Caco-2 (cell line): Measurements from ENCODE around the gene GRIK3. TPM values are rescaled to one million over a fixed set of nuclear protein-coding genes. Genes with fewer than 3 reads are reported as not detected.

Experiments used
- BruUV-seq: library from RNA; stranded (reverse); fragments of 400-500 nt; replicated peaks from 2 replicates; lab custom pipeline; 2021; lab: Mats Ljungman, UMichigan
- CTCF ChIA-PET: fragments of 300-600 bp; sonication (Branson Sonifier 250); formaldehyde crosslinking; loops from one replicate; lab custom pipeline; 2022; ENCODE audit warnings: antibody characterized with exemption; lab: Charles Lee
- POLR2A ChIA-PET: fragments of 300-600 bp; sonication (Branson Sonifier 250); formaldehyde crosslinking; loops from one replicate; lab custom pipeline; 2022; ENCODE audit warnings: antibody characterized with exemption; lab: Charles Lee
- DNase-seq, 2 experiments: peaks; one replicate each; pipeline versions ENCODE4 v3.0.0 to v3.0.0-alpha.2; 2020 to 2022
- H3K27me3 ChIP-seq: replicated peaks from 2 replicates; pipeline ENCODE4 v1.6.0; 2011; ENCODE audit warnings: low read length; ENCODE audit not compliant: control insufficient read depth, insufficient read depth
- H3K36me3 ChIP-seq: 2 replicates; pipeline ENCODE4 v1.5.1; 2011; ENCODE audit warnings: low read length; ENCODE audit not compliant: control insufficient read depth, insufficient read depth
- H3K4me1 ChIP-seq: fragments of 250-450 bp; sonication (Bioruptor Pico); 2 replicates; pipeline ENCODE4 v1.5.1; 2020; ENCODE audit warnings: mild to moderate bottlenecking
- H3K4me3 ChIP-seq: 2 replicates; pipeline ENCODE4 v1.5.1; 2011; ENCODE audit warnings: low read depth, mild to moderate bottlenecking, control low read depth, low read length
- H3K9me3 ChIP-seq: fragments of 250-450 bp; sonication (Bioruptor Pico); 2 replicates; pipeline ENCODE4 v1.5.1; 2020; ENCODE audit warnings: mild to moderate bottlenecking, moderate library complexity
- H3K27ac Mint-ChIP-seq: one replicate; pipeline ENCODE4 v1.8.0; 2022; ENCODE audit warnings: mixed read lengths; ENCODE audit not compliant: unreplicated experiment
- H3K27me3 Mint-ChIP-seq: one replicate; pipeline ENCODE4 v1.8.0; 2022; ENCODE audit warnings: mixed read lengths; ENCODE audit not compliant: insufficient read depth, unreplicated experiment
- H3K36me3 Mint-ChIP-seq: one replicate; pipeline ENCODE4 v1.8.0; 2022; ENCODE audit warnings: mild to moderate bottlenecking, mixed read lengths; ENCODE audit not compliant: insufficient read depth, unreplicated experiment
- H3K4me1 Mint-ChIP-seq: one replicate; pipeline ENCODE4 v1.8.0; 2022; ENCODE audit warnings: low read depth, mixed read lengths; ENCODE audit not compliant: unreplicated experiment
- H3K4me3 Mint-ChIP-seq: one replicate; pipeline ENCODE4 v1.8.0; 2022; ENCODE audit warnings: mild to moderate bottlenecking, moderate library complexity, mixed read lengths; ENCODE audit not compliant: unreplicated experiment
- H3K9me3 Mint-ChIP-seq: one replicate; pipeline ENCODE4 v1.8.0; 2022; ENCODE audit warnings: mixed read lengths; ENCODE audit not compliant: unreplicated experiment
- intact Hi-C: fragments of 100-400 bp; cut with micrococcal nuclease; formaldehyde crosslinking; loops from one replicate; pipeline ENCODE4 v1.10.0; 2022; ENCODE audit not compliant: unreplicated experiment
- total RNA-seq: library from RNA; stranded (reverse); gene quantifications from 2 replicates; pipeline ENCODE4 v1.2.3, GENCODE V29; 2022
- TF ChIP-seq, protein P1 (sequence below), 2 experiments: fragments of 200-600 bp in 1 of 2; IDR thresholded peaks; 1 replicate in 1 of 2; 2 replicates in 1 of 2; pipeline versions ENCODE4 v1.5.1 to v1.8.0; 2011 to 2022; ENCODE audit warnings: antibody characterized with exemption in 1 of 2, control low read depth in 1 of 2, inconsistent platforms in 1 of 2, low read depth in 1 of 2, low read length in 1 of 2, mild to moderate bottlenecking in 1 of 2, moderate library complexity in 1 of 2; ENCODE audit not compliant: insufficient read depth in 1 of 2, severe bottlenecking in 1 of 2, unreplicated experiment in 1 of 2

The GRIK3 gene
- total RNA-seq, 1 experiment from 2014 or later, result not detected

DNA sequence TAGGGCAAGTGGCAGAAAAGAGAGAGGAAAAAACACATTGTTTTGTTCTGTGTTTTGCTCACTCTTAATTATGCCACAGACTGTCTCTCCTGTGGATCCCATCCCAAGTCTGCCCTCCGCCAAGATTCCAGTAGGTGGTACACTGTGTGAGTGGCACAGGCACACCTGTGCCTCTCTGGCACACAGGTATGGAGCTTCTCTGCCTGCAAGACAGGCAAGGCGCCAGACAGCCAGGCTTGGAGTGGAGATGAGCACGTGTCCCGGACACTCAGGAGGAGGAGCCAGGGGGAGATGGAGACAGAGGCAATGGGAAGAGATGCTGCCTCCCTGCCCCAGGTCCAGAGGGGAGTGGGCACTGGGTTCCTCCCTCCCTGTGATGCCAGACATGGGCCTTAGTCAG is 6.5 kb upstream of the GRIK3 start:
- peaks cover 9% of the 10 kb centered on the region for H3K27me3 Mint-ChIP-seq
- no peaks in the 10 kb centered on the region for H3K4me1 Mint-ChIP-seq
- no peak overlapping the region for H3K27ac Mint-ChIP-seq

GRCh38 chr1:37040261-37040660 is 5.9 kb upstream of the GRIK3 start:
- BruUV-seq, result no TSS peak
- CTCF ChIA-PET, result no interaction called here
- H3K36me3 ChIP-seq, result no peaks in the 10 kb centered on the region
- H3K4me3 ChIP-seq, result no peak overlapping the region
- no peaks in the 10 kb centered on the region for H3K9me3 ChIP-seq
- H3K36me3 Mint-ChIP-seq, result no peaks in the 10 kb centered on the region
- H3K27me3 Mint-ChIP-seq, result peaks cover 8% of the 10 kb centered on the region
- POLR2A ChIA-PET, result no interaction called here
- no peaks in the 10 kb centered on the region; the same call in 1 of the 2 replicates for H3K27me3 ChIP-seq
- H3K4me3 Mint-ChIP-seq, result no peak overlapping the region
- H3K4me1 Mint-ChIP-seq, result no peaks in the 10 kb centered on the region
- no peak for DNase-seq
- intact Hi-C loops, result no loop called here
- H3K27ac Mint-ChIP-seq, result no peak overlapping the region
- no peaks in the 10 kb centered on the region for H3K9me3 Mint-ChIP-seq
- no peaks in the 10 kb centered on the region for H3K4me1 ChIP-seq
- TF ChIP-seq, protein P1, sequence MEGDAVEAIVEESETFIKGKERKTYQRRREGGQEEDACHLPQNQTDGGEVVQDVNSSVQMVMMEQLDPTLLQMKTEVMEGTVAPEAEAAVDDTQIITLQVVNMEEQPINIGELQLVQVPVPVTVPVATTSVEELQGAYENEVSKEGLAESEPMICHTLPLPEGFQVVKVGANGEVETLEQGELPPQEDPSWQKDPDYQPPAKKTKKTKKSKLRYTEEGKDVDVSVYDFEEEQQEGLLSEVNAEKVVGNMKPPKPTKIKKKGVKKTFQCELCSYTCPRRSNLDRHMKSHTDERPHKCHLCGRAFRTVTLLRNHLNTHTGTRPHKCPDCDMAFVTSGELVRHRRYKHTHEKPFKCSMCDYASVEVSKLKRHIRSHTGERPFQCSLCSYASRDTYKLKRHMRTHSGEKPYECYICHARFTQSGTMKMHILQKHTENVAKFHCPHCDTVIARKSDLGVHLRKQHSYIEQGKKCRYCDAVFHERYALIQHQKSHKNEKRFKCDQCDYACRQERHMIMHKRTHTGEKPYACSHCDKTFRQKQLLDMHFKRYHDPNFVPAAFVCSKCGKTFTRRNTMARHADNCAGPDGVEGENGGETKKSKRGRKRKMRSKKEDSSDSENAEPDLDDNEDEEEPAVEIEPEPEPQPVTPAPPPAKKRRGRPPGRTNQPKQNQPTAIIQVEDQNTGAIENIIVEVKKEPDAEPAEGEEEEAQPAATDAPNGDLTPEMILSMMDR (IDR thresholded peaks at IDR 0.05; ENCODE audit: insufficient read depth in 1 of 2, low read depth in 1 of 2, low read length in 1 of 2, severe bottlenecking in 1 of 2, unreplicated experiment in 1 of 2), result no peak

More for the DNA sequence above, 6.5 kb upstream of the GRIK3 start:
- no peak overlapping the region for H3K4me3 Mint-ChIP-seq
- ChIA-PET CTCF (no interaction called here), POLR2A (no interaction called here)
- no peaks in the 10 kb centered on the region for H3K9me3 Mint-ChIP-seq
- no peak for DNase-seq
- Histone ChIP-seq H3K27me3 (no peaks in the 10 kb centered on the region; the same call in 1 of the 2 replicates), H3K9me3 (no peaks in the 10 kb centered on the region), H3K4me3 (no peak overlapping the region), H3K4me1 (no peaks in the 10 kb centered on the region), H3K36me3 (no peaks in the 10 kb centered on the region)
- H3K36me3 Mint-ChIP-seq, result no peaks in the 10 kb centered on the region
- TF ChIP-seq, protein P1 (IDR thresholded peaks at IDR 0.05; ENCODE audit: insufficient read depth in 1 of 2, low read depth in 1 of 2, low read length in 1 of 2, severe bottlenecking in 1 of 2, unreplicated experiment in 1 of 2), result no peak
- intact Hi-C loops, result no loop called here
- BruUV-seq, result no TSS peak

DNA sequence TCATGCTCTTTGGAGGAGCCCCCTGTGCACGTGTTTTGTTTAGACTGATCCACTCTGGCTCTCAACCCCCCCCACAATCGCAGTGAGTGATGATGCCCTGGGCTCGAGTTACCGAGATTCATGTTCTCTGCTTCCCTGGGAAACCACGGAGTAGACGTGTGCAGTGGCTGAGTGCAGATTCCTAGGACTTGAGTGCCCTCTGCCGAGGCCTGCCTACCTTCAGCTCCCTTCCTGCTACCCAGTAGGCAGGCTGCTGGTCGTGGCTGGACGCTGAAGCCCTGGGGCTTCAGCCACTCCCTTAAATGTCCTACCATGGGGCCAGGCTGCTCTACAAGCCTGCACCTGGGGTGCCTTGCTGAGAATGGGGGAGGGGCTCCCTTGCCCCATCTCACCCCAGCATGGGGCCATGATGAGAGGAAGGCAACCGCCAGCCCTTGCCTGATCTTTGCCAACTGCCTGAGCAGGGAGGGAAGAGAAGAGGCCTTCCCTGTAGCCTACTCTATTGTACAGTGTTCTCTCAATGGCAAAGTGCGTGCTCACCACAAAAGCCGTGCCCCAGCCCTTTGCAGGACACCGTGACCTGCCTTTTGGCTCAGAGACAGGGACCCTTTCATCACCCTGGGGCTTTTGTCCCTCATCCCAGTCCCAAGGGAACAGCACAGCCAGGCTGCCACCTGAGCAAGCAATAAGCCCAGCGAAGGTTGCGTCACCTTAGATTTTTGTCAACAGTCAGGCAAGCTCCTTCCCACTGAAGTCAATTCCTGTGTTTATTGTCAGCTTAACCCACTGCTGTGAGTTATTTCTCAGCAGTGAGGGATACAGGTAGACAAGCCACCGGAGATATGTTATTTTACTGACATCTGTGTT is 4.1 kb upstream of the GRIK3 start:
- Mint-ChIP-seq H3K27ac (no peak overlapping the region), H3K4me3 (no peak overlapping the region), H3K27me3 (peaks cover 4% of the 10 kb centered on the region), H3K4me1 (no peaks in the 10 kb centered on the region), H3K36me3 (no peaks in the 10 kb centered on the region), H3K9me3 (no peaks in the 10 kb centered on the region)
- intact Hi-C loops, result no loop called here
- H3K4me1 ChIP-seq, result no peaks in the 10 kb centered on the region
- no peaks in the 10 kb centered on the region for H3K9me3 ChIP-seq
- H3K36me3 ChIP-seq, result no peaks in the 10 kb centered on the region
- H3K4me3 ChIP-seq, result no peak overlapping the region
- TF ChIP-seq, protein P1 (IDR thresholded peaks at IDR 0.05; ENCODE audit: insufficient read depth in 1 of 2, low read depth in 1 of 2, low read length in 1 of 2, severe bottlenecking in 1 of 2, unreplicated experiment in 1 of 2), result peak in 1 of 2 experiments; percentile 19
- peak; percentile 13 to 33 for DNase-seq
- H3K27me3 ChIP-seq, result no peaks in the 10 kb centered on the region; the same call in 1 of the 2 replicates
- ChIA-PET CTCF (interaction anchor here (1.5 kb wide), 1 partner anchor 44 kb away, joined by 3 read pairs; no protein-coding TSS in a partner anchor), POLR2A (no interaction called here)
- BruUV-seq, result no TSS peak
